Endothelial cell of umbilical vein (primary cell): ENCODE measurements around the gene CPNE2. TPM values are rescaled to one million over a fixed set of nuclear protein-coding genes. Genes with fewer than 3 reads are reported as not detected.

Experiments used
- BruUV-seq: library from RNA; stranded (reverse); fragments of 400-500 nt; replicated peaks from 2 replicates; lab custom pipeline; 2021; lab: Mats Ljungman, UMichigan
- CTCF ChIA-PET: fragments of 300-600, 350-600 bp; sonication (Branson Sonifier 250); formaldehyde crosslinking; loops from one replicate; lab custom pipeline; 2021; ENCODE audit warnings: antibody characterized with exemption, inconsistent platforms; lab: Charles Lee
- POLR2A ChIA-PET: fragments of 300-600, 350-600 bp; sonication (Branson Sonifier 250); formaldehyde crosslinking; loops from one replicate; lab custom pipeline; 2021; ENCODE audit warnings: antibody characterized with exemption, inconsistent platforms; lab: Charles Lee
- DNase-seq: peaks from one replicate; pipeline ENCODE4 v3.0.0-alpha.2; 2011; ENCODE audit warnings: low read depth, low spot score
- FAIRE-seq: peaks from 2 replicates; lab custom pipeline; 2011; peaks lifted over from hg19 to GRCh38; lab: Jason Lieb, UNC
- H2AFZ ChIP-seq: 2 replicates; pipeline ENCODE4 v1.6.0; 2012; ENCODE audit warnings: low read depth, low read length, control low read depth, inconsistent platforms
- H3K27ac ChIP-seq: 2 replicates; pipeline ENCODE4 v1.5.1; 2011; ENCODE audit warnings: low read depth, mild to moderate bottlenecking, control low read depth, low read length, moderate library complexity; ENCODE audit not compliant: insufficient read depth
- H3K27me3 ChIP-seq, 2 experiments: 2 replicates each; pipeline versions ENCODE4 v1.6.0 to v1.6.1; 2011; ENCODE audit warnings: low read length in 2 of 2, mixed read lengths in 1 of 2; ENCODE audit not compliant: control insufficient read depth in 2 of 2, insufficient read depth in 2 of 2
- H3K36me3 ChIP-seq, 2 experiments: 2 replicates in 1 of 2; 3 replicates in 1 of 2; pipeline ENCODE4 v1.5.1; 2011; ENCODE audit warnings: low read length in 2 of 2, mild to moderate bottlenecking in 1 of 2, moderate library complexity in 1 of 2; ENCODE audit not compliant: control insufficient read depth in 2 of 2, insufficient read depth in 2 of 2; ENCODE audit errors: extremely low read depth in 1 of 2
- H3K4me1 ChIP-seq: 3 replicates; pipeline ENCODE4 v1.5.1; 2011; ENCODE audit warnings: mild to moderate bottlenecking, low read length; ENCODE audit not compliant: control insufficient read depth, insufficient read depth; ENCODE audit errors: extremely low read depth
- H3K4me2 ChIP-seq: 2 replicates; pipeline ENCODE4 v1.6.1; 2011; ENCODE audit warnings: low read length, control low read depth, mixed read lengths; ENCODE audit not compliant: insufficient read depth
- H3K4me3 ChIP-seq, 3 experiments: fragments of 200-600 bp in 1 of 3; sonication (generic), shearing (Covaris generic) in 1 of 3; replicated peaks in 1 of 3; 2 replicates each; pipeline ENCODE4 v1.5.1; 2011 to 2016; ENCODE audit warnings: control low read depth in 3 of 3, low read length in 3 of 3, mild to moderate bottlenecking in 2 of 3, inconsistent platforms in 1 of 3, low read depth in 1 of 3, moderate library complexity in 1 of 3; ENCODE audit not compliant: insufficient read depth in 1 of 3
- H3K79me2 ChIP-seq: 2 replicates; pipeline ENCODE4 v1.6.0; 2012; ENCODE audit warnings: low read length, inconsistent platforms; ENCODE audit not compliant: control insufficient read depth, insufficient read depth
- H3K9ac ChIP-seq: replicated peaks from 2 replicates; pipeline ENCODE3; 2011; ENCODE audit warnings: low read length, control low read depth; ENCODE audit not compliant: insufficient read depth; ENCODE audit errors: extremely low read depth
- H3K9me1 ChIP-seq: replicated peaks from 3 replicates; pipeline ENCODE4 v1.6.0; 2011; ENCODE audit warnings: mild to moderate bottlenecking, low read length; ENCODE audit not compliant: control insufficient read depth, insufficient read depth; ENCODE audit errors: extremely low read depth
- H3K9me3 ChIP-seq: replicated peaks from 2 replicates; pipeline ENCODE4 v1.5.1; 2012; ENCODE audit warnings: low read length, inconsistent platforms; ENCODE audit not compliant: control insufficient read depth, insufficient read depth
- H4K20me1 ChIP-seq: replicated peaks from 2 replicates; pipeline ENCODE3; 2011; ENCODE audit warnings: mild to moderate bottlenecking, low read length; ENCODE audit not compliant: control insufficient read depth, insufficient read depth; ENCODE audit errors: extremely low read depth
- EZH2 ChIP-seq: IDR thresholded peaks from 2 replicates; pipeline ENCODE4 v1.6.1; 2012; ENCODE audit warnings: borderline replicate concordance, low read depth, mild to moderate bottlenecking, moderate library complexity, low read length, inconsistent platforms; ENCODE audit not compliant: severe bottlenecking
- FOS ChIP-seq: IDR thresholded peaks from 2 replicates; pipeline ENCODE4 v1.6.1; 2011; ENCODE audit warnings: mild to moderate bottlenecking, low read length, moderate library complexity, borderline replicate concordance; ENCODE audit not compliant: insufficient read depth
- GATA2 ChIP-seq: IDR thresholded peaks from 2 replicates; pipeline ENCODE4 v1.7.0; 2011; ENCODE audit warnings: low read depth, mild to moderate bottlenecking, moderate library complexity, mixed read lengths, low read length; ENCODE audit not compliant: insufficient read length, insufficient read depth
- MAX ChIP-seq: IDR thresholded peaks from 2 replicates; pipeline ENCODE4 v1.6.1; 2011; ENCODE audit not compliant: insufficient read depth, insufficient read length
- MYC ChIP-seq: IDR thresholded peaks from one replicate; pipeline ENCODE4 v1.6.1; 2011; ENCODE audit warnings: mild to moderate bottlenecking, low read depth, low read length
- POLR2AphosphoS5 ChIP-seq: IDR thresholded peaks from 2 replicates; pipeline ENCODE4 v1.6.1; 2012; ENCODE audit warnings: low read depth, mild to moderate bottlenecking, control low read depth, low read length, moderate library complexity; ENCODE audit not compliant: insufficient read depth
- dilution Hi-C: fragments of 300-500 bp; cut with MboI; formaldehyde crosslinking; loops from one replicate; pipeline ENCODE4 v1.15.0; 2019; ENCODE audit warnings: low sequenced_read_pairs; ENCODE audit not compliant: extremely low pct_ligation_motif_present
- intact Hi-C: fragments of 100-400 bp; cut with micrococcal nuclease; formaldehyde crosslinking; loops from one replicate; pipeline ENCODE4 v1.10.0; 2022
- polyA plus RNA-seq, 4 experiments: library from polyadenylated mRNA; depleted of rRNA in 3 of 4; stranded (reverse) in 3 of 4; unstranded in 1 of 4; fragments of >200 nt; gene quantifications; 2 replicates each; pipeline versions ENCODE4 v1.2.1 to v1.2.3, GENCODE V29; 2011 to 2012; ENCODE audit warnings: missing spikeins in 1 of 4
- total RNA-seq: library from RNA; stranded (reverse); gene quantifications from 2 replicates; pipeline ENCODE4 v1.2.3, GENCODE V29; 2021

CPNE2 gene
- total and polyA plus RNA-seq, 2 donors (not counting 3 experiments of a cell fraction or from before 2014, with no cell fraction given): 91.9 to 187 TPM

GRCh38 chr16:57067347-57067746, 25.0 kb upstream of the CPNE2 start:
- dilution Hi-C loops: no loop called here
- POLR2A ChIA-PET: no interaction called here

GRCh38 chr16:57069053-57069452, 23.3 kb upstream of the CPNE2 start:
- no peaks in the 10 kb centered on the region for H3K27me3 ChIP-seq
- intact Hi-C loops: no loop called here
- H4K20me1 ChIP-seq: no peaks in the 10 kb centered on the region
- no peaks in the 10 kb centered on the region for H3K36me3 ChIP-seq
- POLR2A ChIA-PET: no interaction called here
- H3K4me1 ChIP-seq: no peaks in the 10 kb centered on the region
- H3K4me3 ChIP-seq: no peak overlapping the region
- no peak for DNase-seq
- H2AFZ ChIP-seq: no peak overlapping the region
- no peak overlapping the region for H3K9ac ChIP-seq
- no peak overlapping the region for H3K27ac ChIP-seq
- TF ChIP-seq POLR2AphosphoS5: no peak
- CTCF ChIA-PET: interaction anchor here (0.7 to 1.6 kb wide), 4 partner anchors 13 to 105 kb away, joined by 3 to 4 read pairs (median 4); no protein-coding TSS in a partner anchor
- dilution Hi-C loops: no loop called here
- no peak overlapping the region for H3K4me2 ChIP-seq
- H3K9me3 ChIP-seq: no peaks in the 10 kb centered on the region
- no TSS peak for BruUV-seq
- no peak for FAIRE-seq
- H3K9me1 ChIP-seq: no peaks in the 10 kb centered on the region
- H3K79me2 ChIP-seq: no peaks in the 10 kb centered on the region

More at GRCh38 chr16:57067347-57067746, 25.0 kb upstream of the CPNE2 start:
- intact Hi-C loops: no loop called here
- no peak overlapping the region for H3K4me3 ChIP-seq
- no peaks in the 10 kb centered on the region for H4K20me1 ChIP-seq
- H3K4me1 ChIP-seq: no peaks in the 10 kb centered on the region
- no peak for FAIRE-seq
- DNase-seq: no peak
- CTCF ChIA-PET: interaction anchor here (0.8 to 2.5 kb wide), 4 partner anchors 9 to 103 kb away, joined by 3 to 8 read pairs (median 6); partner anchors contain the start of gene CPNE2
- no TSS peak for BruUV-seq
- no peak overlapping the region for H2AFZ ChIP-seq
- no peaks in the 10 kb centered on the region for H3K36me3 ChIP-seq
- no peak for TF ChIP-seq EZH2
- TF ChIP-seq FOS: no peak
- no peak for TF ChIP-seq GATA2
- no peak for TF ChIP-seq POLR2AphosphoS5
- TF ChIP-seq MAX: no peak
- no peak for TF ChIP-seq MYC
- H3K27ac ChIP-seq: no peak overlapping the region
- H3K27me3 ChIP-seq: no peaks in the 10 kb centered on the region
- no peaks in the 10 kb centered on the region for H3K9me1 ChIP-seq
- H3K9ac ChIP-seq: no peak overlapping the region
- H3K9me3 ChIP-seq: no peaks in the 10 kb centered on the region
- no peaks in the 10 kb centered on the region for H3K79me2 ChIP-seq
- no peak overlapping the region for H3K4me2 ChIP-seq
